Colonic mucosa (tissue), 4 donors: ENCODE results near the gene NUP85. TPM values are rescaled to one million over a fixed set of nuclear protein-coding genes. Genes with fewer than 3 reads are reported as not detected.

Experiments used
- DNase-seq: peaks from one replicate; pipeline ENCODE4 v3.0.0-alpha.2; 2020
- H3K27ac ChIP-seq: fragments of 200-600 bp; one replicate; pipeline ENCODE4 v1.8.0; 2021
- H3K27me3 ChIP-seq: fragments of 200-600 bp; one replicate; pipeline ENCODE4 v1.8.0; 2021
- H3K36me3 ChIP-seq: fragments of 200-600 bp; one replicate; pipeline ENCODE4 v1.8.0; 2021
- H3K4me1 ChIP-seq: fragments of 200-600 bp; one replicate; pipeline ENCODE4 v1.8.0; 2021; ENCODE audit warnings: mild to moderate bottlenecking
- H3K4me3 ChIP-seq: fragments of 200-600 bp; one replicate; pipeline ENCODE4 v1.8.0; 2021
- H3K9ac ChIP-seq, 2 donors: one replicate each; pipeline ENCODE4 v1.7.0; 2013; ENCODE audit warnings: control low read depth in 2 of 2, low read depth in 2 of 2, low read length in 2 of 2
- H3K9me3 ChIP-seq: fragments of 200-600 bp; one replicate; pipeline ENCODE4 v1.8.0; 2021
- CTCF ChIP-seq: fragments of 200-600 bp; IDR thresholded peaks from one replicate; pipeline ENCODE4 v1.8.0; 2022; ENCODE audit warnings: antibody characterized with exemption, mild to moderate bottlenecking
- intact Hi-C: fragments of 100-400 bp; cut with DNase I; formaldehyde crosslinking; loops from one replicate; pipeline ENCODE4 v1.14.1; 2022
- total RNA-seq, 2 donors: library from RNA; stranded (reverse); fragmentation: NEBNext Ultra II Directional in 1 of 2; extraction: Animal tissue kit (Norgen Biotek cat#: 25700) in 1 of 2; gene quantifications; one replicate each; pipeline ENCODE4 v1.2.1, GENCODE V29; 2021
- donor health status: healthy.
- donor health status: DM: no; HTN: no; CAD: no.
- donor health status: DM: no; HTN: no; CAD: no.

NUP85 gene
- total RNA-seq, 2 donors from 2014 or later = 42.2 to 86.8 TPM

DNA sequence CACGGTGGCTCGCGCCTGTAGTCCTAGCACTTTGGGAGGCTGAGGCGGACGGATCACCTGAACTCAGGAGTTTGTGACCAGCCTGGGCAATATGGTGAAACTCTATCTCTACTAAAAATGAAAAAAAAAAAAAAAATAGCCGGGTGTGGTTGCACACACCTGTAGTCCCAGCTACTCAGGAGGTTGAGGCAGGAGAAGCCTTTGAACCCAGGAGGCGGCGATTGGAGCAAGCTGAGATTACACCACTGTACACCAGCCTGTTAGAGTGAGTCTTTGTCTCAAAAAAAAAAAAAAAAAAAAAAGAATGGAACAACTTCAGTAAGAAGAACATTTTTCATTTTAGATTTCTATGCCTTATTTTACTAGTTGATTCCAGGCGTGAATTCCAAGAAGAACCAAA is 2.7 kb downstream of the NUP85 start:
- TF ChIP-seq CTCF = no peak
- Histone ChIP-seq H3K4me3 (no peak overlapping the region), H3K27ac (no peak overlapping the region), H3K4me1 (peaks cover 6% of the 10 kb centered on the region), H3K27me3 (no peaks in the 10 kb centered on the region), H3K9me3 (no peaks in the 10 kb centered on the region), H3K36me3 (no peaks in the 10 kb centered on the region), H3K9ac (no peak overlapping the region)
- intact Hi-C loops = no loop called here
- no peak for DNase-seq

- Histone ChIP-seq H3K9me3 (no peaks in the 10 kb centered on the region), H3K27ac (no peak overlapping the region), H3K9ac (no peak overlapping the region), H3K36me3 (peaks cover 1% of the 10 kb centered on the region), H3K27me3 (no peaks in the 10 kb centered on the region), H3K4me3 (no peak overlapping the region), H3K4me1 (peaks cover 6% of the 10 kb centered on the region)
- DNase-seq = no peak
- no peak for TF ChIP-seq CTCF
- intact Hi-C loops = no loop called here
These were observed 3.6 kb downstream of the NUP85 start for GRCh38 chr17:75209061-75209460.

DNA sequence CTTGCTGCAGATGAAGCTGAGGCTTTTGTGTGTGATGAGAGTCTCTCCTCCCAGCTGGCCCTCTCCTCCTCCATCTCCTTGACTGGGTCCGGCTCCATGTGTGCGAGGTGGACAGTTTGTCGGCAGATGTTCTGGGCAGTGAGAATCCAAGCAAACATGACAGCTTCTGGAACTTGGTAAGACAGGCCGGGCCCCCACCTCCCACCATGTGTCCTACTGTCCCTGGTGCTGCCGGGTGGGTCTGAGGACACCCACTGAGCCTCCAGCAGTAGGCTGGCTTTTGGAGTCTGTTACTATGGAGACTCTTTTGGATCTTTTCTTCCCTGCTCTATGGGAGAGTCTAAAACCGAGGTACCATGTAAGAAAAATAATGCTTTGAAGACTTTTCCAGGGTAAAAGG is 12.7 kb downstream of the NUP85 start:
- Histone ChIP-seq H3K4me1 (no peaks in the 10 kb centered on the region), H3K27me3 (no peaks in the 10 kb centered on the region), H3K4me3 (no peak overlapping the region), H3K27ac (no peak overlapping the region), H3K9me3 (no peaks in the 10 kb centered on the region), H3K9ac (no peak overlapping the region), H3K36me3 (peaks cover 4% of the 10 kb centered on the region)
- TF ChIP-seq CTCF = no peak
- intact Hi-C loops = no loop called here
- no peak for DNase-seq

DNA sequence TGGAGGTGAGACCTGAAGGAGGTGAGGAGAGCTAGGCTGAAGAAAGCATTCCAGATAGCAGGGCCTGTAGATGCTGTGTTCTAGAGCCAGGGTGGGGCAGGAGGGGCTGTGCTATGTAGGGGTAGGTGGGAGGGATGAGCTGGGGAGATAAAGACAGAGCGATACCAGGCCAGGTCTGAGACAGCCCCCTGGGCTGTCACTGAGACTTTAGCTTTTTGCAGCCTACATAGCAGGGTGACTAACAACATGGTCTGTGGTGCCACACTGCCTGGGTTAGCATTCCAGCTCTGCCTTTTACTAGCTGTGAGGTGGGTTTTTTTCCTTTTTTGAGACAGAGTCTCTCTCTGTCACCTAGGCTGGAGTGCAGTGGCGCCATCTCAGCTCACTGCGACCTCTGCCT is 14.3 kb downstream of the NUP85 start:
- Histone ChIP-seq H3K9ac (no peak overlapping the region), H3K9me3 (no peaks in the 10 kb centered on the region), H3K27ac (no peak overlapping the region), H3K27me3 (no peaks in the 10 kb centered on the region), H3K4me1 (no peaks in the 10 kb centered on the region), H3K4me3 (no peak overlapping the region), H3K36me3 (no peaks in the 10 kb centered on the region)
- no peak for TF ChIP-seq CTCF
- intact Hi-C loops = no loop called here
- DNase-seq = no peak

DNA sequence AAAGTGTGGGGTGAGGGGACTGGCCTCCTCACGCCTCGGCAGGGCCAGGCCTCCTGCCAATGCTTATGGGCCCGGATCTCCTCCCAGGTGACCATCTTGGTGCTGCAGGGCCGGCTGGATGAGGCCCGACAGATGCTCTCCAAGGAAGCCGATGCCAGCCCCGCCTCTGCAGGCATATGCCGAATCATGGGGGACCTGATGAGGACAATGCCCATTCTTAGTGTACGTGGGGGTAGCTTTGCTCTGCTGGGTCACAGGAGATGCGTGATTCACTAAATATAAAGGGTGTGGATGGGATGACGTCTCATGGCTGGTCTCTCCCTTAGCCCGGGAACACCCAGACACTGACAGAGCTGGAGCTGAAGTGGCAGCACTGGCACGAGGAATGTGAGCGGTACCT is 19.5 kb downstream of the NUP85 start:
- intact Hi-C loops = no loop called here
- no peak for TF ChIP-seq CTCF
- Histone ChIP-seq H3K4me3 (no peak overlapping the region), H3K27ac (no peak overlapping the region), H3K4me1 (no peaks in the 10 kb centered on the region), H3K36me3 (peaks cover 8% of the 10 kb centered on the region), H3K9ac (no peak overlapping the region), H3K27me3 (no peaks in the 10 kb centered on the region), H3K9me3 (no peaks in the 10 kb centered on the region)
- no peak for DNase-seq

GRCh38 chr17:75227729-75228128 is 22.2 kb downstream of the NUP85 start:
- intact Hi-C loops = no loop called here
- Histone ChIP-seq H3K27ac (no peak overlapping the region), H3K9ac (no peak overlapping the region), H3K27me3 (no peaks in the 10 kb centered on the region), H3K36me3 (peaks cover 8% of the 10 kb centered on the region), H3K9me3 (no peaks in the 10 kb centered on the region), H3K4me1 (no peaks in the 10 kb centered on the region), H3K4me3 (no peak overlapping the region)
- no peak for DNase-seq
- no peak for TF ChIP-seq CTCF
